HEK293 (cell line): ENCODE results near the gene MAU2.

Experiments used
- CTCF ChIA-PET: fragments of 350-600 bp; formaldehyde crosslinking; extraction: SDS; loops from one replicate; lab custom pipeline; 2021; ENCODE audit warnings: antibody characterized with exemption; lab: Yijun Ruan, JAX
- POLR2A ChIA-PET: fragments of 300-600 bp; formaldehyde crosslinking; extraction: SDS; loops from one replicate; lab custom pipeline; 2020; ENCODE audit warnings: antibody characterized with exemption, inconsistent platforms; lab: Yijun Ruan, JAX
- H3K27ac ChIP-seq: fragments of 200-500 bp; sonication (Bioruptor generic); 2 replicates; pipeline ENCODE4 v1.5.1; 2014; ENCODE audit warnings: low read depth, low read length, control low read depth, inconsistent platforms; ENCODE audit errors: extremely low read depth
- H3K36me3 ChIP-seq, 2 experiments: fragments of 200-500 bp in 1 of 2; sonication (Bioruptor generic) in 1 of 2; 1 replicate in 1 of 2; 2 replicates in 1 of 2; pipeline ENCODE4 v1.5.1; 2014 to 2017; ENCODE audit warnings: inconsistent platforms in 2 of 2, low read length in 2 of 2; ENCODE audit not compliant: control insufficient read depth in 2 of 2, insufficient read depth in 1 of 2
- H3K4me1 ChIP-seq: fragments of 200-500 bp; sonication (Bioruptor generic); 2 replicates; pipeline ENCODE4 v1.5.1; 2014; ENCODE audit warnings: mild to moderate bottlenecking, low read length, inconsistent platforms; ENCODE audit not compliant: control insufficient read depth, insufficient read depth
- H3K4me3 ChIP-seq: 2 replicates; pipeline ENCODE4 v1.5.1; 2011; ENCODE audit warnings: low read depth, mild to moderate bottlenecking, control low read depth, low read length, moderate library complexity
- H3K9me3 ChIP-seq: fragments of 200-500 bp; sonication (Bioruptor generic); 2 replicates; pipeline ENCODE4 v1.5.1; 2014; ENCODE audit warnings: low read depth, low read length, inconsistent platforms; ENCODE audit not compliant: control insufficient read depth, insufficient read depth
- KLF9 ChIP-seq: fragments of 450-650 bp; formaldehyde crosslinking; IDR thresholded peaks from 2 replicates; pipeline ENCODE4 v1.5.1; 2016; ENCODE audit warnings: missing biosample characterization, missing genetic modification characterization, low read depth
- MZF1 ChIP-seq: fragments of 450-650 bp; formaldehyde crosslinking; IDR thresholded peaks from 2 replicates; pipeline ENCODE4 v1.5.1; 2017; ENCODE audit warnings: missing biosample characterization, missing genetic modification characterization, borderline replicate concordance
- OSR2 ChIP-seq: fragments of 450-650 bp; formaldehyde crosslinking; IDR thresholded peaks from 2 replicates; pipeline ENCODE4 v1.5.1; 2016; ENCODE audit warnings: missing biosample characterization, missing genetic modification characterization
- TCF7L2 ChIP-seq: IDR thresholded peaks from 2 replicates; pipeline ENCODE4 v1.6.1; 2011; ENCODE audit warnings: low read depth, mild to moderate bottlenecking, inconsistent platforms, low read length, moderate library complexity, borderline replicate concordance
- ZBTB10 ChIP-seq: fragments of 450-650 bp; formaldehyde crosslinking; IDR thresholded peaks from 2 replicates; pipeline ENCODE4 v1.5.1; 2016; ENCODE audit warnings: missing biosample characterization, missing genetic modification characterization
- ZIC2 ChIP-seq: fragments of 450-650 bp; formaldehyde crosslinking; IDR thresholded peaks from 2 replicates; pipeline ENCODE4 v1.5.1; 2016; ENCODE audit warnings: missing biosample characterization, missing genetic modification characterization
- ZNF146 ChIP-seq: fragments of 450-650 bp; formaldehyde crosslinking; IDR thresholded peaks from 2 replicates; pipeline ENCODE4 v1.5.1; 2016; ENCODE audit warnings: missing biosample characterization, missing genetic modification characterization
- ZNF148 ChIP-seq: fragments of 450-650 bp; formaldehyde crosslinking; IDR thresholded peaks from 2 replicates; pipeline ENCODE4 v1.5.0; 2017; ENCODE audit warnings: missing biosample characterization, missing genetic modification characterization, borderline replicate concordance
- ZNF155 ChIP-seq: fragments of 450-650 bp; formaldehyde crosslinking; IDR thresholded peaks from 2 replicates; pipeline ENCODE4 v1.5.1; 2016; ENCODE audit warnings: missing biosample characterization, missing genetic modification characterization
- ZNF274 ChIP-seq, 2 experiments: fragments of 200-500 bp in 1 of 2; fragments of 450-650 bp in 1 of 2; sonication (Bioruptor generic) in 1 of 2; formaldehyde crosslinking in 1 of 2; IDR thresholded peaks; 2 replicates each; pipeline versions ENCODE4 v1.5.1 to v1.6.1; 2014 to 2016; ENCODE audit warnings: borderline replicate concordance in 1 of 2, inconsistent platforms in 1 of 2, low read length in 1 of 2, missing biosample characterization in 1 of 2, missing genetic modification characterization in 1 of 2
- ZNF341 ChIP-seq: fragments of 450-650 bp; formaldehyde crosslinking; IDR thresholded peaks from 2 replicates; pipeline ENCODE4; 2016; ENCODE audit warnings: low read depth, missing biosample characterization, missing genetic modification characterization
- ZNF366 ChIP-seq: fragments of 450-650 bp; formaldehyde crosslinking; conservative IDR thresholded peaks from 2 replicates; pipeline ENCODE4 v1.5.1; 2016; ENCODE audit warnings: missing biosample characterization, missing genetic modification characterization
- ZNF623 ChIP-seq: fragments of 450-650 bp; formaldehyde crosslinking; IDR thresholded peaks from 2 replicates; pipeline ENCODE4 v1.5.1; 2016; ENCODE audit warnings: missing biosample characterization, missing genetic modification characterization
- ZNF654 ChIP-seq: fragments of 450-650 bp; formaldehyde crosslinking; IDR thresholded peaks from 2 replicates; pipeline ENCODE4 v1.5.1; 2016; ENCODE audit warnings: low read depth, missing biosample characterization, missing genetic modification characterization
- ZNF747 ChIP-seq: fragments of 450-650 bp; formaldehyde crosslinking; IDR thresholded peaks from 2 replicates; pipeline ENCODE4 v1.5.1; 2016; ENCODE audit warnings: missing biosample characterization, missing genetic modification characterization
- ZNF776 ChIP-seq: fragments of 450-650 bp; formaldehyde crosslinking; IDR thresholded peaks from 2 replicates; pipeline ENCODE4 v1.5.0; 2017; ENCODE audit warnings: missing biosample characterization, missing genetic modification characterization, borderline replicate concordance
- ZNF777 ChIP-seq: fragments of 450-650 bp; formaldehyde crosslinking; IDR thresholded peaks from 2 replicates; pipeline ENCODE4 v1.5.1; 2017; ENCODE audit warnings: missing biosample characterization, missing genetic modification characterization, borderline replicate concordance
- ZNF830 ChIP-seq: fragments of 450-650 bp; IDR thresholded peaks from 2 replicates; pipeline ENCODE4 v1.5.0; 2018; ENCODE audit warnings: missing biosample characterization, missing genetic modification characterization, low read depth, mild to moderate bottlenecking, moderate library complexity
- TF ChIP-seq, protein P1 (sequence below): fragments of 450-650 bp; formaldehyde crosslinking; IDR thresholded peaks from 2 replicates; pipeline ENCODE4 v1.5.1; 2016; ENCODE audit warnings: missing biosample characterization, missing genetic modification characterization
- TF ChIP-seq, protein P2 (sequence below): fragments of 450-650 bp; IDR thresholded peaks from 2 replicates; pipeline ENCODE4 v1.5.1; 2018; ENCODE audit warnings: missing biosample characterization, mild to moderate bottlenecking, missing genetic modification characterization
- TF ChIP-seq, protein P3 (sequence below): IDR thresholded peaks from 2 replicates; pipeline ENCODE4 v1.6.1; 2011; ENCODE audit warnings: mild to moderate bottlenecking, low read depth, low read length, borderline replicate concordance
- TF ChIP-seq, protein P4 (sequence below): fragments of 450-650 bp; formaldehyde crosslinking; IDR thresholded peaks from 2 replicates; pipeline ENCODE4 v1.5.1; 2016; ENCODE audit warnings: missing biosample characterization, missing genetic modification characterization

Gene MAU2

DNA sequence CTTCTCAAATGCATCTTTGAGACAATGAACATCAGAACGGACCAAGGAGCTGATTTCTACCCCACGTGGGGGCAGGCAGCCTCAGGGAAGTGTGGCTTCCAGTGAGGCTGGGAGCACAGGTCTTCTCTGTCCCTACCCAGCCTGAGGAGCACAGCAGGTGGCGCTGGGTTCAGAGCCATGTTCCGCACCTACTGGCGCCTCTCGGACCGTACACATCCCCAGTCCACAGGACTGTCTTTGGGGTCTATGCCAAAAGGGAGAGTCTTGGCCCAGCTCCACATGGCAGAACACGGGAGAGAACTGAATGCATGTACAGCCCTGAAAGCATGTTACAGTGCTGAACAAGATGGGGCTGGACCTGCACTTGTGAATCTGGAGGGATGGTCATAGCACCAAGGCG, 22.9 kb upstream of the MAU2 start (continued):
- TF ChIP-seq, protein P1, sequence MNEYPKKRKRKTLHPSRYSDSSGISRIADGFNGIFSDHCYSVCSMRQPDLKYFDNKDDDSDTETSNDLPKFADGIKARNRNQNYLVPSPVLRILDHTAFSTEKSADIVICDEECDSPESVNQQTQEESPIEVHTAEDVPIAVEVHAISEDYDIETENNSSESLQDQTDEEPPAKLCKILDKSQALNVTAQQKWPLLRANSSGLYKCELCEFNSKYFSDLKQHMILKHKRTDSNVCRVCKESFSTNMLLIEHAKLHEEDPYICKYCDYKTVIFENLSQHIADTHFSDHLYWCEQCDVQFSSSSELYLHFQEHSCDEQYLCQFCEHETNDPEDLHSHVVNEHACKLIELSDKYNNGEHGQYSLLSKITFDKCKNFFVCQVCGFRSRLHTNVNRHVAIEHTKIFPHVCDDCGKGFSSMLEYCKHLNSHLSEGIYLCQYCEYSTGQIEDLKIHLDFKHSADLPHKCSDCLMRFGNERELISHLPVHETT (tag by site-specific recombination), result no peak
- TF ChIP-seq ZNF341 (tag by site-specific recombination) (no peak), ZNF830 (no peak), ZNF777 (tag by site-specific recombination) (no peak), ZBTB10 (tag by site-specific recombination) (no peak), ZNF148 (tag by site-specific recombination) (no peak), ZIC2 (tag by site-specific recombination) (no peak), ZNF146 (tag by site-specific recombination) (no peak), ZNF747 (tag by site-specific recombination) (no peak)
- TF ChIP-seq, protein P2, sequence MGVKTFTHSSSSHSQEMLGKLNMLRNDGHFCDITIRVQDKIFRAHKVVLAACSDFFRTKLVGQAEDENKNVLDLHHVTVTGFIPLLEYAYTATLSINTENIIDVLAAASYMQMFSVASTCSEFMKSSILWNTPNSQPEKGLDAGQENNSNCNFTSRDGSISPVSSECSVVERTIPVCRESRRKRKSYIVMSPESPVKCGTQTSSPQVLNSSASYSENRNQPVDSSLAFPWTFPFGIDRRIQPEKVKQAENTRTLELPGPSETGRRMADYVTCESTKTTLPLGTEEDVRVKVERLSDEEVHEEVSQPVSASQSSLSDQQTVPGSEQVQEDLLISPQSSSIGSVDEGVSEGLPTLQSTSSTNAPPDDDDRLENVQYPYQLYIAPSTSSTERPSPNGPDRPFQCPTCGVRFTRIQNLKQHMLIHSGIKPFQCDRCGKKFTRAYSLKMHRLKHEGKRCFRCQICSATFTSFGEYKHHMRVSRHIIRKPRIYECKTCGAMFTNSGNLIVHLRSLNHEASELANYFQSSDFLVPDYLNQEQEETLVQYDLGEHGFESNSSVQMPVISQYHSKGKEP, result no peak

GRCh38 chr19:19300613-19301012, 20.0 kb upstream of the MAU2 start:
- Histone ChIP-seq H3K36me3 (peaks cover 5 to 90% of the 10 kb centered on the region in 2 experiments; a peak in 2 of 3 replicates), H3K4me1 (no peaks in the 10 kb centered on the region), H3K27ac (no peak overlapping the region), H3K9me3 (no peaks in the 10 kb centered on the region), H3K4me3 (no peak overlapping the region)
- ChIA-PET POLR2A (no interaction called here), CTCF (no interaction called here)
- TF ChIP-seq OSR2 (tag by site-specific recombination) (no peak), ZNF776 (tag by site-specific recombination) (no peak), ZNF274 (IDR thresholded peaks at IDR 0.05; ENCODE audit: low read length) (no peak), ZNF274 (tag by site-specific recombination; IDR thresholded peaks at IDR 0.05; ENCODE audit: borderline replicate concordance) (no peak), ZNF654 (no peak), MZF1 (tag by site-specific recombination) (no peak), TCF7L2 (no peak), ZNF155 (tag by site-specific recombination) (no peak), ZNF366 (tag by site-specific recombination) (no peak), ZNF623 (tag by site-specific recombination) (no peak), KLF9 (tag by site-specific recombination) (no peak)
- TF ChIP-seq, protein P3, sequence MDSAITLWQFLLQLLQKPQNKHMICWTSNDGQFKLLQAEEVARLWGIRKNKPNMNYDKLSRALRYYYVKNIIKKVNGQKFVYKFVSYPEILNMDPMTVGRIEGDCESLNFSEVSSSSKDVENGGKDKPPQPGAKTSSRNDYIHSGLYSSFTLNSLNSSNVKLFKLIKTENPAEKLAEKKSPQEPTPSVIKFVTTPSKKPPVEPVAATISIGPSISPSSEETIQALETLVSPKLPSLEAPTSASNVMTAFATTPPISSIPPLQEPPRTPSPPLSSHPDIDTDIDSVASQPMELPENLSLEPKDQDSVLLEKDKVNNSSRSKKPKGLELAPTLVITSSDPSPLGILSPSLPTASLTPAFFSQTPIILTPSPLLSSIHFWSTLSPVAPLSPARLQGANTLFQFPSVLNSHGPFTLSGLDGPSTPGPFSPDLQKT, result no peak
- TF ChIP-seq, protein P4, sequence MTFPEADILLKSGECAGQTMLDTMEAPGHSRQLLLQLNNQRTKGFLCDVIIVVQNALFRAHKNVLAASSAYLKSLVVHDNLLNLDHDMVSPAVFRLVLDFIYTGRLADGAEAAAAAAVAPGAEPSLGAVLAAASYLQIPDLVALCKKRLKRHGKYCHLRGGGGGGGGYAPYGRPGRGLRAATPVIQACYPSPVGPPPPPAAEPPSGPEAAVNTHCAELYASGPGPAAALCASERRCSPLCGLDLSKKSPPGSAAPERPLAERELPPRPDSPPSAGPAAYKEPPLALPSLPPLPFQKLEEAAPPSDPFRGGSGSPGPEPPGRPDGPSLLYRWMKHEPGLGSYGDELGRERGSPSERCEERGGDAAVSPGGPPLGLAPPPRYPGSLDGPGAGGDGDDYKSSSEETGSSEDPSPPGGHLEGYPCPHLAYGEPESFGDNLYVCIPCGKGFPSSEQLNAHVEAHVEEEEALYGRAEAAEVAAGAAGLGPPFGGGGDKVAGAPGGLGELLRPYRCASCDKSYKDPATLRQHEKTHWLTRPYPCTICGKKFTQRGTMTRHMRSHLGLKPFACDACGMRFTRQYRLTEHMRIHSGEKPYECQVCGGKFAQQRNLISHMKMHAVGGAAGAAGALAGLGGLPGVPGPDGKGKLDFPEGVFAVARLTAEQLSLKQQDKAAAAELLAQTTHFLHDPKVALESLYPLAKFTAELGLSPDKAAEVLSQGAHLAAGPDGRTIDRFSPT, result no peak
